AG09319 (cell line): ENCODE results near the gene DST.

Experiments
- DNase-seq: peaks from one replicate; pipeline ENCODE4 v3.0.0-alpha.2; 2010; ENCODE audit warnings: low read depth; ENCODE audit errors: extremely low read depth
- CTCF ChIP-seq: IDR thresholded peaks from 2 replicates; pipeline ENCODE4 v1.5.1; 2011; ENCODE audit warnings: low read depth, mild to moderate bottlenecking, inconsistent platforms, low read length, moderate library complexity

The DST gene

GRCh38 chr6:56432194-56432593 lies 210.5 kb downstream of the DST start:
- no peak for DNase-seq
- no peak for TF ChIP-seq CTCF

- no peak for DNase-seq
- TF ChIP-seq CTCF = no peak
Observed at GRCh38 chr6:56430629-56431600, 211.8 kb downstream of the DST start.

GRCh38 chr6:56424542-56425083 lies 218.1 kb downstream of the DST start:
- no peak for DNase-seq
- no peak for TF ChIP-seq CTCF

- no peak for TF ChIP-seq CTCF
- no peak for DNase-seq
Observed at GRCh38 chr6:56424064-56424463, 218.6 kb downstream of the DST start.

- TF ChIP-seq CTCF = no peak
- DNase-seq = no peak
Observed at GRCh38 chr6:56420296-56420695, 222.4 kb downstream of the DST start.

- DNase-seq = no peak
- TF ChIP-seq CTCF = no peak
Observed at GRCh38 chr6:56419191-56419590, 223.5 kb downstream of the DST start.

- no peak for TF ChIP-seq CTCF
- DNase-seq = no peak
Observed at GRCh38 chr6:56417823-56418222, 224.9 kb downstream of the DST start.
